ENCODE measurements around the gene CRTAC1. TPM values are rescaled to one million over a fixed set of nuclear protein-coding genes. Genes with fewer than 3 reads are reported as not detected.

CRTAC1 gene
- polyA plus RNA-seq, 1 of the 3 experiments (the other 2 are of a cell fraction), result 0.05 TPM

DNA sequence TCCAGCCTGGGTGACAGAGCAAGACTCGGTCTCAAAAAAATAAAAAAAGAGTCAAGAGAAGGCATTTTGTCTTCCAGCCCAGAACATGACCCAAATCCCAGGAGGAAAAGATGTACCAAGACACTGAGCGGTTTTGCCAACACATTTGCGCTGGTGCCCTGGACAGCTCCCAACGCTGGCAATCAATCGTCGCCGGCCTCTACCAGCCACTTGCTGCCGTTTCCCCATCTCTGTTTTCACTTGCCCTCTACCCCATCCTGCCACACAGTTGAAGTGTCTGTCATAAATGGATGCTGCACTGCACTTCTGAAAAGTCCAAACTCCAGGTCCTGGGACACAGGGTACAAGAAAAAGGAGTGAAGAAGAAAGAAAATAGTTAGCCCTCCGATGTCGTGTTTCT, 29.7 kb upstream of the CRTAC1 start:
- H3F3A ChIP-seq (replicated peaks; ENCODE audit: insufficient read depth), result no peaks in the 10 kb centered on the region
- POLR2A ChIA-PET, result no interaction called here
- CTCF ChIA-PET, result interaction anchor here (0.8 to 2.0 kb wide), 3 partner anchors 13 to 19 kb away, joined by 3 to 6 read pairs (median 4); no protein-coding TSS in a partner anchor
- TF ChIP-seq, protein P1, sequence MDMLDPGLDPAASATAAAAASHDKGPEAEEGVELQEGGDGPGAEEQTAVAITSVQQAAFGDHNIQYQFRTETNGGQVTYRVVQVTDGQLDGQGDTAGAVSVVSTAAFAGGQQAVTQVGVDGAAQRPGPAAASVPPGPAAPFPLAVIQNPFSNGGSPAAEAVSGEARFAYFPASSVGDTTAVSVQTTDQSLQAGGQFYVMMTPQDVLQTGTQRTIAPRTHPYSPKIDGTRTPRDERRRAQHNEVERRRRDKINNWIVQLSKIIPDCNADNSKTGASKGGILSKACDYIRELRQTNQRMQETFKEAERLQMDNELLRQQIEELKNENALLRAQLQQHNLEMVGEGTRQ (IDR thresholded peaks at IDR 0.05; ENCODE audit: borderline replicate concordance, low read depth, low read length), result no peak
- TF ChIP-seq CHD2 (IDR thresholded peaks at IDR 0.05; ENCODE audit: low read length, partially characterized antibody) (no peak), ELF1 (IDR thresholded peaks at IDR 0.05) (no peak), NRF1 (IDR thresholded peaks at IDR 0.05; ENCODE audit: low read depth, low read length) (no peak), TEAD4 (IDR thresholded peaks at IDR 0.05; ENCODE audit: borderline replicate concordance, insufficient read depth) (no peak), FOXJ3 (CRISPR knock-in tag; IDR thresholded peaks at IDR 0.05) (no peak), JUND (IDR thresholded peaks at IDR 0.05) (no peak), SMC3 (IDR thresholded peaks at IDR 0.05; ENCODE audit: low read depth, low read length) (no peak), GATA2 (CRISPR knock-in tag; IDR thresholded peaks at IDR 0.05) (no peak), POLR2AphosphoS5 (IDR thresholded peaks at IDR 0.05; ENCODE audit: low read depth, low read length) (no peak), RAD21 (IDR thresholded peaks at IDR 0.05; ENCODE audit: low read length) (no peak), RXRA (IDR thresholded peaks at IDR 0.05; ENCODE audit: borderline replicate concordance, low read depth) (no peak)
- TF ChIP-seq, protein P2, sequence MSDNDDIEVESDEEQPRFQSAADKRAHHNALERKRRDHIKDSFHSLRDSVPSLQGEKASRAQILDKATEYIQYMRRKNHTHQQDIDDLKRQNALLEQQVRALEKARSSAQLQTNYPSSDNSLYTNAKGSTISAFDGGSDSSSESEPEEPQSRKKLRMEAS (IDR thresholded peaks at IDR 0.05; ENCODE audit: low read depth), result no peak
- TF ChIP-seq, protein P3, sequence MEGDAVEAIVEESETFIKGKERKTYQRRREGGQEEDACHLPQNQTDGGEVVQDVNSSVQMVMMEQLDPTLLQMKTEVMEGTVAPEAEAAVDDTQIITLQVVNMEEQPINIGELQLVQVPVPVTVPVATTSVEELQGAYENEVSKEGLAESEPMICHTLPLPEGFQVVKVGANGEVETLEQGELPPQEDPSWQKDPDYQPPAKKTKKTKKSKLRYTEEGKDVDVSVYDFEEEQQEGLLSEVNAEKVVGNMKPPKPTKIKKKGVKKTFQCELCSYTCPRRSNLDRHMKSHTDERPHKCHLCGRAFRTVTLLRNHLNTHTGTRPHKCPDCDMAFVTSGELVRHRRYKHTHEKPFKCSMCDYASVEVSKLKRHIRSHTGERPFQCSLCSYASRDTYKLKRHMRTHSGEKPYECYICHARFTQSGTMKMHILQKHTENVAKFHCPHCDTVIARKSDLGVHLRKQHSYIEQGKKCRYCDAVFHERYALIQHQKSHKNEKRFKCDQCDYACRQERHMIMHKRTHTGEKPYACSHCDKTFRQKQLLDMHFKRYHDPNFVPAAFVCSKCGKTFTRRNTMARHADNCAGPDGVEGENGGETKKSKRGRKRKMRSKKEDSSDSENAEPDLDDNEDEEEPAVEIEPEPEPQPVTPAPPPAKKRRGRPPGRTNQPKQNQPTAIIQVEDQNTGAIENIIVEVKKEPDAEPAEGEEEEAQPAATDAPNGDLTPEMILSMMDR (IDR thresholded peaks at IDR 0.05), result no peak
- TF ChIP-seq, protein P4, sequence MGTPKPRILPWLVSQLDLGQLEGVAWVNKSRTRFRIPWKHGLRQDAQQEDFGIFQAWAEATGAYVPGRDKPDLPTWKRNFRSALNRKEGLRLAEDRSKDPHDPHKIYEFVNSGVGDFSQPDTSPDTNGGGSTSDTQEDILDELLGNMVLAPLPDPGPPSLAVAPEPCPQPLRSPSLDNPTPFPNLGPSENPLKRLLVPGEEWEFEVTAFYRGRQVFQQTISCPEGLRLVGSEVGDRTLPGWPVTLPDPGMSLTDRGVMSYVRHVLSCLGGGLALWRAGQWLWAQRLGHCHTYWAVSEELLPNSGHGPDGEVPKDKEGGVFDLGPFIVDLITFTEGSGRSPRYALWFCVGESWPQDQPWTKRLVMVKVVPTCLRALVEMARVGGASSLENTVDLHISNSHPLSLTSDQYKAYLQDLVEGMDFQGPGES (IDR thresholded peaks at IDR 0.05; ENCODE audit: low read depth, low read length), result no peak
- no peaks in the 10 kb centered on the region; a peak in 1 of 4 replicates for H3K4me1 ChIP-seq (ENCODE audit: control insufficient read depth in 1 of 2, insufficient read depth in 2 of 2, low read depth in 1 of 2, low read length in 1 of 2)
- no peaks in the 10 kb centered on the region for H4K20me1 ChIP-seq (ENCODE audit: insufficient read depth)
- no peaks in the 10 kb centered on the region for H3K27me3 ChIP-seq (ENCODE audit: insufficient read depth)
- H3K79me2 ChIP-seq (ENCODE audit: insufficient read depth), result no peaks in the 10 kb centered on the region
- H3K4me3 ChIP-seq (ENCODE audit: low read depth in 2 of 2, low read length in 1 of 2), result no peak overlapping the region
- no peaks in the 10 kb centered on the region for H3K9me2 ChIP-seq
- WGBS (ENCODE audit: low lambda C conversion rate), result 79% methylated on average over 10 of the region's 10 CpGs
- H3K36me3 ChIP-seq (replicated peaks in 1 of 2; ENCODE audit: control insufficient read depth in 1 of 2, insufficient read depth in 2 of 2, low read length in 1 of 2), result no peaks in the 10 kb centered on the region
- H3K9me3 ChIP-seq, result no peaks in the 10 kb centered on the region
- no peak for DNase-seq
- no peak overlapping the region for H3K27ac ChIP-seq (ENCODE audit: low read depth in 2 of 2, low read length in 1 of 2)
- no peak overlapping the region for H2AFZ ChIP-seq (ENCODE audit: low read depth)
- H3K4me2 ChIP-seq, result no peak overlapping the region
- no peak overlapping the region for H3K9ac ChIP-seq
